Suprapubic skin (tissue), 4 donors: ENCODE data around the gene CYB561D2. TPM values are rescaled to one million over a fixed set of nuclear protein-coding genes. Genes with fewer than 3 reads are reported as not detected.

Source experiments
- DNase-seq, 2 donors: peaks; one replicate each; pipeline ENCODE4 v3.0.0-alpha.2; 2019; ENCODE audit warnings: low spot score in 2 of 2
- H3K27ac ChIP-seq: fragments of 200-600 bp; sonication (generic); one replicate; pipeline ENCODE4 v1.5.1; 2019
- H3K27me3 ChIP-seq: fragments of 200-600 bp; sonication (generic); one replicate; pipeline ENCODE4 v1.5.1; 2019
- H3K36me3 ChIP-seq: fragments of 200-600 bp; sonication (generic); one replicate; pipeline ENCODE4 v1.5.1; 2019
- H3K4me1 ChIP-seq: fragments of 200-600 bp; sonication (generic); one replicate; pipeline ENCODE4 v1.5.1; 2019
- H3K4me3 ChIP-seq: fragments of 200-600 bp; sonication (generic); one replicate; pipeline ENCODE4 v1.5.1; 2019; ENCODE audit warnings: mild to moderate bottlenecking
- H3K9me3 ChIP-seq: fragments of 200-600 bp; sonication (generic); one replicate; pipeline ENCODE4 v1.5.1; 2019
- EP300 ChIP-seq: sonication (generic); formaldehyde crosslinking; IDR thresholded peaks from one replicate; pipeline ENCODE4 v1.6.1; 2017; ENCODE audit warnings: antibody characterized with exemption
- POLR2A ChIP-seq, 2 donors: fragments of 450-650 bp; IDR thresholded peaks; one replicate each; pipeline ENCODE4 v1.6.1; 2017; ENCODE audit warnings: antibody characterized with exemption in 2 of 2, mild to moderate bottlenecking in 2 of 2, moderate library complexity in 2 of 2
- POLR2AphosphoS5 ChIP-seq, 3 donors: sonication (generic); formaldehyde crosslinking; IDR thresholded peaks; one replicate each; pipeline ENCODE4 v1.6.1; 2017; ENCODE audit warnings: antibody characterized with exemption in 3 of 3
- WGBS: methylation state at CpG from one replicate; pipeline ENCODE4 v1.1.5; 2018; 5-methylcytosine and 5-hydroxymethylcytosine counted together
- total RNA-seq, 4 donors: library from RNA; depleted of rRNA; stranded (reverse); fragments of >200 nt; gene quantifications; one replicate each; pipeline ENCODE4 v1.1.0, GENCODE V29; 2016
- TF ChIP-seq, protein P1 (sequence below), 2 donors: fragments of 200-600 bp in 1 of 2; fragments of 450-650 bp in 1 of 2; sonication (generic) in 1 of 2; IDR thresholded peaks; one replicate each; pipeline ENCODE4 v1.5.1; 2016 to 2019; ENCODE audit warnings: antibody characterized with exemption in 2 of 2, mild to moderate bottlenecking in 1 of 2, moderate library complexity in 1 of 2

CYB561D2 gene
- total RNA-seq, 4 donors from 2014 or later, result 12.8 to 29.8 (median 17.9) TPM

DNA sequence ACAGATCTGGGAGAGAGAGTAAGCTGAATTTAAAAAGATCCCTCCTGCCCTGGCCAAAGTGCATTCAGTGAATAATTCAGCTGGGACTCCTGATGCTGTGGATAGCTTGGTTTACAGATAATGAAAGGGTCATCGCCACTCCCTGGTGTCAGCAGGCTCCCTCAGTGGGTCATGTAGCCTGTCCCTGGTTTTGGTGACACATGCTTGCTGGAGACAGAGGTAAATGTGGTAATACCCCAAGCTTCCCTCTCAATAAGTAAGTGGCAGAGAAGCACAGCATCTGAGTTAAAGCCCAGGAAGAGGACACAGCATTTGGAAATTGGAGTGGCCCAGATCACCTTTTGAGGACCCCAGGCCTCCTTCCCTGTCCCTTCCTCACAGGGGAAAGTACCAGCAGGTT is 6.8 kb downstream of the CYB561D2 start:
- Histone ChIP-seq H3K4me1 (peaks cover 56% of the 10 kb centered on the region), H3K27me3 (no peaks in the 10 kb centered on the region), H3K36me3 (peaks cover 38% of the 10 kb centered on the region), H3K4me3 (peak overlapping the region; percentile 97), H3K9me3 (no peaks in the 10 kb centered on the region), H3K27ac (peak overlapping the region; percentile 5)
- TF ChIP-seq, protein P1, sequence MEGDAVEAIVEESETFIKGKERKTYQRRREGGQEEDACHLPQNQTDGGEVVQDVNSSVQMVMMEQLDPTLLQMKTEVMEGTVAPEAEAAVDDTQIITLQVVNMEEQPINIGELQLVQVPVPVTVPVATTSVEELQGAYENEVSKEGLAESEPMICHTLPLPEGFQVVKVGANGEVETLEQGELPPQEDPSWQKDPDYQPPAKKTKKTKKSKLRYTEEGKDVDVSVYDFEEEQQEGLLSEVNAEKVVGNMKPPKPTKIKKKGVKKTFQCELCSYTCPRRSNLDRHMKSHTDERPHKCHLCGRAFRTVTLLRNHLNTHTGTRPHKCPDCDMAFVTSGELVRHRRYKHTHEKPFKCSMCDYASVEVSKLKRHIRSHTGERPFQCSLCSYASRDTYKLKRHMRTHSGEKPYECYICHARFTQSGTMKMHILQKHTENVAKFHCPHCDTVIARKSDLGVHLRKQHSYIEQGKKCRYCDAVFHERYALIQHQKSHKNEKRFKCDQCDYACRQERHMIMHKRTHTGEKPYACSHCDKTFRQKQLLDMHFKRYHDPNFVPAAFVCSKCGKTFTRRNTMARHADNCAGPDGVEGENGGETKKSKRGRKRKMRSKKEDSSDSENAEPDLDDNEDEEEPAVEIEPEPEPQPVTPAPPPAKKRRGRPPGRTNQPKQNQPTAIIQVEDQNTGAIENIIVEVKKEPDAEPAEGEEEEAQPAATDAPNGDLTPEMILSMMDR (IDR thresholded peaks at IDR 0.05), result no peak
- TF ChIP-seq POLR2AphosphoS5 (IDR thresholded peaks at IDR 0.05), result no peak
- no peak for TF ChIP-seq POLR2A (IDR thresholded peaks at IDR 0.05)
- TF ChIP-seq EP300, result no peak
- no peak for DNase-seq
- WGBS, result 60% methylated on average over 1 of the region's 1 CpG

DNA sequence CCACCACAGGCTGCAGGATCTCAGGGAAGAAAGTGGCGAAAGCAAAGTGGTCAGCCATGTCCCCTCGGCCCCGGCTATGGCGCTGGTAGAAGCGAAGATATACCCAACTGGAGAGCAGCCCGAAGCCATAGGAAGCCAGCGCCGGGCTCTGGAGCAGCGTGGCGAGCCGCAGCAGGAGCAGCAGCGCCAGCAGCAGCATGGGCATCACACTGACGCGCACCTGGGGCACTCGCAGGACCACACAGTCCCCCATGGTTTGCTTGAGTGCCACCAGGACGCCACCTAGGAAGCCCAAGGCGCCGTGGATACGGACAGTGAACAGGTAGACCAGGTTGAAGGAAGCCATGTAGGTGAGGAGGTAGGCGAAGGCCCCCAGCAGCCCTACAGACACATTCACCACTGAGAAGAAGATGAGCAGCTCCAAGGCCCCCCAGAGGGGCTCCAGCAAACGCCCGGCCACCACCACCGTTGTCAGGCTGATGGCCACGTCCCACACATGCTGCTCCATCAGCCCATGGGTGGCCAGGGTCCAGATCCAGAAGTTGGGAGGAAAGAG is 7.8 kb downstream of the CYB561D2 start:
- no peak for TF ChIP-seq EP300
- no peak for TF ChIP-seq POLR2A (IDR thresholded peaks at IDR 0.05)
- TF ChIP-seq, protein P1 (IDR thresholded peaks at IDR 0.05), result no peak
- TF ChIP-seq POLR2AphosphoS5 (IDR thresholded peaks at IDR 0.05), result no peak
- Histone ChIP-seq H3K4me1 (peaks cover 48% of the 10 kb centered on the region), H3K36me3 (peaks cover 32% of the 10 kb centered on the region), H3K4me3 (peak overlapping the region; percentile 97), H3K9me3 (no peaks in the 10 kb centered on the region), H3K27me3 (no peaks in the 10 kb centered on the region), H3K27ac (peak overlapping the region; percentile 93)
- no peak for DNase-seq
- 48% methylated on average over 10 of the region's 24 CpGs for WGBS

DNA sequence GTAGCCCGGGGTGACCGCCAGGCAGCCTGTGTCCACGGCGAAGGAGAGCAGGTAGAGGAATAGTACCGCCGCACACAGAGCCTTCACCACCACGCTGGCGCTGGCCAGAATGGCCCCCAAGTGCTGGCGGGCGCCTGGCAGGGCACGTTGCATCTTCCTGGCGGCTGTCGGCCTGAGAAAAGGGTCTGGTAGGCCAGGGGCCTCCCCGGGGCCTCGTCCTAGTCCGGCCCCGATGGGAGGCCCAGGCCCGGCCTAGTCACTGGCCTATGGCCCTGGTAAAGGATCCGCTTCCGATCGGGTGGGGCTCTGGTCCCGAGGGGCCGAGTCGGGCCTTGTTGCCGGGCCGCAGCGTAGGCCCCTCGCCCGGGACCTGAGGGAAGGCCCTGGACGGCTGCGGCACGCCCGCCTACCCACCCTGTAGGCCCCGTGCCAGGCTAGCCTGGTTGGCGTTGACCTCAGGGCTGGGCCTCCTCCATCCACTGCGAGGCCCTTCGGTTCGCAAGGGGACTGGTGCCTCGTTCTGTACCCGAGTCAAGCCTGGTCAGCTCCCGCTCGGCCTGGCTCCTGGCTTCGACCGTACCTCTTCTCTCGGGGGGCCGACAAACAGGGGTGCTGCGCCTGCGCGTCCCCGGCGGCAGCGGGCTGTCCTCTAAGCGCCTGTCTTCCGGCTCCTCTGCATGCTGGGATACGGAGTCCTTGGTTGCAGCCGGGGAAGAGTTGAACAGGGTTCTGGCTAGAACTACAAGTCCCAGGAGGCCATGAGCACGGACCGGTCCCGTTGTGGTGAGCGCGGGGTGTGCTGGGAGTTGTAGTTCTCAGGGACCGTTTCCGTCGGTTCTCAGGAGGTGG is 8.5 kb downstream of the CYB561D2 start, which contains the start of gene TMEM115:
Gene TMEM115, minus strand, starts transcription at position 611 of the 849 bp plus-strand sequence. Its CDS starts 458 bp downstream, at position 153.
- H3K36me3 ChIP-seq, result peaks cover 25% of the 10 kb centered on the region
- H3K4me1 ChIP-seq, result peaks cover 48% of the 10 kb centered on the region
- peak within 1 kb of the TSS; percentile 93 for H3K27ac ChIP-seq
- H3K27me3 ChIP-seq, result no peaks in the 10 kb centered on the region
- no peaks in the 10 kb centered on the region for H3K9me3 ChIP-seq
- 0% methylated on average over 15 of the region's 64 CpGs for WGBS
- H3K4me3 ChIP-seq, result peak within 1 kb of the TSS; percentile 97
- DNase-seq, result peak; percentile 97 to 98
- TF ChIP-seq POLR2A (IDR thresholded peaks at IDR 0.05), result peak in 1 of 2 donors; percentile 62
- TF ChIP-seq POLR2AphosphoS5 (IDR thresholded peaks at IDR 0.05), result peak in 2 of 3 donors; percentile 57 to 61
- no peak for TF ChIP-seq EP300
- TF ChIP-seq, protein P1 (IDR thresholded peaks at IDR 0.05), result no peak

DNA sequence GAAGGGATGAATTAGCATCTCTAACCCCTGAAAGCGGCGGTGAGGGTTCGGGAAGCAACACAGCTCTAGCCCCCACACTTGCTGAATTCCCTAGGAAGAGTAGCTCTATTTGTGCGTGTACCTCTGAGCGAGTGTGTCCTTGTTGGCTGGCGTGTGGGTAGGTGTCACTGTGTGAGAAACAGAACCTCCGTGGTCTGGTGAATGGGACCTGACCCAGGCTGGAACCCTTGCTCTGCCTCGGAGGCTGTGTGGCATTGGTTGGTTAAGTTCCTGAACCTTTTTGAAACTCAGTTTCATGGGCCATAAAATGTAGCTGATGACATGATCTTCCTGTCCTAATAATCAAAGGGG is 9.1 kb downstream of the CYB561D2 start:
- no peak overlapping the region for H3K27ac ChIP-seq

More for the DNA sequence above, 9.1 kb downstream of the CYB561D2 start:
- H3K9me3 ChIP-seq, result no peaks in the 10 kb centered on the region
- peaks cover 19% of the 10 kb centered on the region for H3K36me3 ChIP-seq
- no peaks in the 10 kb centered on the region for H3K27me3 ChIP-seq
- DNase-seq, result no peak
- TF ChIP-seq POLR2A (IDR thresholded peaks at IDR 0.05), result no peak
- no peak for TF ChIP-seq EP300
- TF ChIP-seq, protein P1 (IDR thresholded peaks at IDR 0.05), result no peak
- no peak for TF ChIP-seq POLR2AphosphoS5 (IDR thresholded peaks at IDR 0.05)
- peaks cover 54% of the 10 kb centered on the region for H3K4me1 ChIP-seq
- WGBS, result 7% methylated on average over 2 of the region's 8 CpGs
- peak overlapping the region; percentile 97 for H3K4me3 ChIP-seq
